OCI-M2 (cell line): ENCODE measurements around the gene GRIA4.

ENCODE experiments used
- DNase-seq: peaks from one replicate; lab custom pipeline; 2025; ENCODE audit not compliant: unreplicated experiment; lab: John Stamatoyannopoulos, UW

The GRIA4 gene

DNA sequence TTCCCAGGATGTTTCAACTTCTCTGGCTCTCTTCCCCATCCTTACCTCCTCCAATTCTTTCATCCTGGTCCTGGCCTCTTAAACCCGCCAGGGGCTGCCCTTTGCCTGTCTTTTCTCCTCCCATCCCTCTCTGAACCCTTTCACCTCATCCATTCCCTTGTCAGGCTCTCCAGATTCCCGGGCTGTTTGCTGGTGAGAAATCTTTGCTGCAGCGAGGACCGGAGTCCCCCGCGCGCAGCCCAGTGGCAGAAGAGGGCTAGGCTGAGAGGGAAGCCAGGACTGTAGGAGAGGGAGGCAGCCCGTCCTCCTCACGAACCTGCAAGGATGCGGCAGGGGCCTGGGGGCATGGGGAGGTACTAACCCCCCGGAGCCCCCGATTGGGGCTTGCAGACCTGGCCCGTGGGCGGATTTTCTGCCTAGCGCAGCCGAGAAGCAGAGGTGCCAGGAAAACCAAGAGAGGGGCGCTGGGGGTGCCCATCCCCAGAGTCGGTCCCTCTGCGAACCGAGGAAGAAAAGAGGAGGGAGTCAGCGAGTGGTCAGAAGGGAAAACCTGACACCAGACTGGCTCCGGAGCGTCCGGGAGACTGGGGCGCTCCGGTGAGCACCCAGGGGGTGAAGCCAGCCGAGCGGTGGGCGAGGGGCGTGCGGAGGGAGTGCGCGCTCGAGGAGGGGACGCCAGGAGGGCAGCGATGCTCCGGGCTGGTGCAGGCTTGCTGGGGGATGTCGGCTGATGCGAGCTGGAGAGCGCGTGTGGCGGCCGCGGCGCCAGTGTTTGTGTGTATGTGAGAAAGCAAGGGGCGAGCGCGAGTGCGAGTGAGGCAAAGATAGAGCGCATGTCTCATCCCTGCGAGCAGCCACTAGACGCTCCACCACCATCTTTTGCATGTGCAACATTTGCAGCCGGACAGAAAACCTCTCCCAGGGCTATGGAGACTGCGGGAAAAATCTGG lies at the start of gene GRIA4:
Gene GRIA4 (plus strand): TSS at position 242 of the 950 bp plus-strand sequence. CDS start 925 bp downstream, outside the sequence.
- no peak for DNase-seq

DNA sequence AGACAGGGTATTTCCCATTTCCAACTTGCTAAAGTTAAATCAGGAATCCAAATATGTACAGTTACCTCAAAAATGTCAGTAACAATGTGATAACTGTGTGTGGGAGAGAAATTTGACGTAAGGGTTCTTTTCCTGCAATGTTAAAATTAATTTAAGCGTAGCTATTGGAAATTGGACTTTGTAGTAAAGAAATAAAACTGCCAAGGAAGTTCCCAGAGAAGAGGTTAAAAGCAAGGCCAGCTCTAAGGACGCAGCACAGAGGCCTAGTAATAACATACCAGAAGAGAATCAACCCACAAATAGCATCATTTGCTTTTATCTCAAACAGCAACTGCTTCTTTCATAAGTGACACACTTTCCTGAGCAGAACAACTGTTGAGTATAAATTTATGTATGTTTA lies 36.8 kb upstream of the GRIA4 start:
- DNase-seq: no peak

- DNase-seq: no peak
Observed at GRCh38 chr11:105574974-105575373, 34.9 kb upstream of the GRIA4 start.

GRCh38 chr11:105577641-105578040 lies 32.2 kb upstream of the GRIA4 start:
- no peak for DNase-seq

GRCh38 chr11:105579111-105579510 lies 30.8 kb upstream of the GRIA4 start:
- no peak for DNase-seq

GRCh38 chr11:105582497-105582896 lies 27.4 kb upstream of the GRIA4 start:
- DNase-seq: no peak

- DNase-seq: no peak
Observed at GRCh38 chr11:105588001-105588400, 21.9 kb upstream of the GRIA4 start.

DNA sequence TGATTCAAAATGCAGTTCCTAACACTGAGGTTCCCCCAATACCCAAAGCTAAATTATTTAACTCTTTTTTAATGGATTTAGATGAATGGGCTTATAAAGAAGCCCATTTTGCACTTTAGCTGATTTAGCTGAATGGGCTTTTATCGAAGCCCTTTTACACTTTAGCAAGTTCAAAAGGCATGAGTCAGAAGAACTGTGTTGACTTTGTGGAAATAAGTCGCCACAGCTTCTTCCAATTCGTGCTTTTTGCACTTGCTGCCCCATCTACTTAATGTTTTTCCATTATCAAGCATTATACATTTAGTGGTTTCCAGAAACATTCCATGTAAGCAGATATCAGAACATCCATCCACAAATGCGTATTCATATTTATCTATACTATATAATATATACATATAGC lies 20.5 kb upstream of the GRIA4 start:
- DNase-seq: no peak

- no peak for DNase-seq
Observed at GRCh38 chr11:105592035-105592434, 17.8 kb upstream of the GRIA4 start.

- DNase-seq: no peak
Observed at GRCh38 chr11:105598371-105598770, 11.5 kb upstream of the GRIA4 start.

GRCh38 chr11:105603156-105603555 lies 6.7 kb upstream of the GRIA4 start:
- no peak for DNase-seq

DNA sequence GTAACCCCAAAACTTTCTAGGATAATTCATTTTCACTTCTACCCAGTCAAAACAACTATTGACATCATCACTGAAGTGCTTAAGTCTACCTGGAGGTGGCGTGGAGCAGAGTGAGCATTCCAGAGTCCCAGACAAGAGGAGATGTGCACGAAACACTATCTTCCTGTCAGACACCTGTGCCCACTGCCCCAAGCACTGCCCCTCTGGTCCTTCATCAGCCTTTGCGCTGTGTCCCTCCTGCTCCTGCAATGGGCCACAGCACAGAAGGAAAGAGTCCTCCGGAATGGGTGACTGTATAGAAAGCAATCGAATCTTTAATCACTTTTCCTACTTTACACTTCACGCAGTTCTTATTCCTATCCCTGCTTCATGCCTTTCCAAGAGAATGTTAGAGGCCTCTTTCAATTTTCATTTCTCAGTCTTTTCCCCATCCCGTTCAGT lies 512 bp upstream of the GRIA4 start:
- no peak for DNase-seq

DNA sequence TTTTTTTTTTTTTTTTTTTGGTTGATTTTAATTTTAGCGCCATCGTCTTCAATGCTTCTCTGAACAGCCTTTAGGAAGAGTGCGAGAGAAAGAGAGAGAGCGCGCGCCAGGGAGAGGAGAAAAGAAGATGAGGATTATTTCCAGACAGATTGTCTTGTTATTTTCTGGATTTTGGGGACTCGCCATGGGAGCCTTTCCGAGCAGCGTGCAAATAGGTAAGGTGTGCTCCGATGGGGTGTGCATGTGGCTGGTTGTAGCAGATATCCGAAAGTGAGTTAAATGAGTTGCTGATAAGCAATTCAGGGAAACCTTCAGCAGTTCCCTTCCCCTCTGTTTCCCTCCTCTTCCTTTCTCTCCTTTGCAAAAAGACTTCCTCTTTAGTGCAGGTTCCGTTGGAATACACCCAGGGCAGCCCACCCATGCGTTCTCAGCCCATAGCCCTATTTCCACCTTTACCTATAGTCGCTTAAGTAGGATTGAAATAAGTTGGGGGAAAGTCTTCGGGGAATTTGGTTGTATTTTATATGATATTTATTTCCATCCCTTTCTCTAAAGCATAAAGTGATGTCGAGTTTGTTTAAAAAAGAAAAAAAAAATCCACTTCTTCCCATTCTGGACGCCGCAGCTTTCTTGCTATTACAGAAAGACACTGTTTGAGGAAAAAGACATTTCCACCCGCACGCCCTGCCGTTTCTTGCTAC lies 1.1 kb downstream of the GRIA4 start:
- DNase-seq: no peak

DNA sequence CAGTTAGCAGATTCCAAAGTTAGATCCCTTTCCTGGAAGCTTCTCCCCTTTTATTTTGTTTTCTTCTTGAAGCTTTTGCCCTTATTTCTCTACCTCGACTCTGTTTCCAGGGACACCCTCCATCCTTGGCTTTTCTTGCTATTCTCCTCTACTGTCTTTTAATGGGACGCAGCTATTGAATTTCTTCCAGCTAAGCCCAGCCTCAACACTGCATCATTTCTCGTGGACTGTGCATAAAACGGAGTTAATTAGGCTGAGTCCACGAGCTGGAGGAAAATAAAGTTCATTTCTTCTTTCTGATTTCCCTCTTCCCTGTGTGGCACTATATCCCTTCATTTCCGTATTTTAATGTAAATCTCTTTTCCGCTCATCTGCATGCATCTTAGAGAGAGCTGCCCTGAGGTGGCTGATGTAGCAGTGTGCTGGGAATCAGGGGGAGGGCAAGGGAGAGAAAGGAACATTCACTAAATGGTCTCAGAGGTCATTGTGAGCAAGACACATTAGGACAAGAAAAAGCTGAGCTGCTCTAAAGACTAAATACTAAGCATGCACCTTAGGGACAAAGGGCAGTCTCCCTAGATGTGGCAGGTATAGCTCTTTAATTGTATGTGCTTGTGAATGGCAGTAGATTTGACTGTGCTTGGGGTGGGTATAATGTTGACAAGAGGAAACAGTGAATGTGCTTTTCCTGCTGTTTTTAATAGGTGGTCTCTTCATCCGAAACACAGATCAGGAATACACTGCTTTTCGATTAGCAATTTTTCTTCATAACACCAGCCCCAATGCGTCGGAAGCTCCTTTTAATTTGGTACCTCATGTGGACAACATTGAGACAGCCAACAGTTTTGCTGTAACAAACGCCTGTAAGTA lies 1.9 kb downstream of the GRIA4 start:
- no peak for DNase-seq

- DNase-seq: no peak
Observed at GRCh38 chr11:105612771-105613170, 2.9 kb downstream of the GRIA4 start.

DNA sequence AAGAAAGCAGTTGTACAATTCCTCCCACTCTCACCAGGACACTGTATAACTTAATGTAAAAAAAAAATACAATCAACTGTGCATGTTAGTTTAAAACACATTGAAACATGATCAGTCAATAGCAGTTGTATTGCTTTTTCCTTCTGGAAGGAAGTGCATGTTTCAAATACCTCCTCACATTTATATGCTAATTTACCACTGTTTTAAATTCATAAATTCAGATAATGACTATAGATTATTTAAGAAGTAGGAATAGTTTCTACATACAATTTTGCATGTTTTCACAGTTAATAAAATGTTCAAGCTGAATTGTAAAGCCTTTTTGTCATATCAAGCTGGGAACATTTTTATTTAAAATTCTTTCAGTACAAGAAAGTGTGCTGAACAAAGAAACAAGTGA lies 3.3 kb downstream of the GRIA4 start:
- DNase-seq: no peak

- no peak for DNase-seq
Observed at GRCh38 chr11:105618343-105618955, 8.6 kb downstream of the GRIA4 start.

GRCh38 chr11:105619556-105619955 lies 9.7 kb downstream of the GRIA4 start:
- DNase-seq: no peak

DNA sequence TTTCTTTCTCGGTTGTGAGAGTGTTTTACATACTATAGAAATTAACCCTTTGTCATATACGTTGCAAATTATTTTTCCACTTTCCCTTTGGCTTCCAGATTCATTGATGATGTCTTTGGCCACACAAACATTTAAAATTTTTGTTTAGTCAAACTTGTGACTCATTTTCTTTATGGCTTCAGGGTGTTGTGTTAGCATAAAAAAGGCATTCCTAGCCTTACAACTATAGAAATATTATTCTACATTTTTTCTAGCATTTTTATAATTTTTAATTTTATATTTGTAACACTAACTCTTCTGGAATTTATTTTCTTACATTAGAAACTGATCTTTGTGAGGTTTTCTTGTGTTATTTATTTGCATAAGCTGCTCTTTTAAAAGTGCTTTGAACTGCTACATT lies 12.1 kb downstream of the GRIA4 start:
- DNase-seq: no peak

GRCh38 chr11:105632316-105632715 lies 22.4 kb downstream of the GRIA4 start:
- DNase-seq: no peak

DNA sequence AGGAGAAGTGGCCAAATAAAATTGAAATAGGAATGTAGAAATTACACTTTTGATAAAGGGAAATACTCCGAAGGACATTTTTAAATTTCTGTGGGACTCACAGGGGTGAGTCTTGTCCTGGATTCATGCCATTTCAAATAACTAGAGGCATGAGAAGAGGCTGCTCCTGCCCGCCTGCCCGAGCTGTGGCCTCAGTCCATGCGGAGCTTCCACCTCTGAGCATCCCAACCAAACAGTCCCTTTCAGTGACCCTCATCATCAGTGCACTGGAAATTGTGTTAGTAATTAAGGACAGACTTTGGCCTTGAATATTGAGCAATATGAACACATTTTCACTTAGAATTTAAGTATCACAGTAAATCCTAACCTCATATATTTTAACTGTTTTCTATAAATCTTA lies 25.6 kb downstream of the GRIA4 start:
- DNase-seq: no peak
